Large intestine (tissue), 3 donors: Measurements from ENCODE around the gene MANEAL. TPM values are rescaled to one million over a fixed set of nuclear protein-coding genes. Genes with fewer than 3 reads are reported as not detected.

Source experiments
- DNase-seq, 2 donors: peaks; one replicate each; pipeline versions ENCODE4 v3.0.0 to v3.0.0-alpha.2; 2013
- H3K27ac ChIP-seq: one replicate; pipeline ENCODE4 v1.5.1; 2013; ENCODE audit warnings: low read length
- H3K27me3 ChIP-seq: 2 replicates; pipeline ENCODE4 v1.6.1; 2013; ENCODE audit warnings: low read length; ENCODE audit not compliant: control insufficient read depth, insufficient read depth
- H3K36me3 ChIP-seq: 2 replicates; pipeline ENCODE4 v1.6.1; 2013; ENCODE audit warnings: low read length; ENCODE audit not compliant: control insufficient read depth, insufficient read depth
- H3K4me1 ChIP-seq: one replicate; pipeline ENCODE4 v1.6.1; 2013; ENCODE audit warnings: low read length; ENCODE audit not compliant: control insufficient read depth, insufficient read depth
- H3K4me3 ChIP-seq: one replicate; pipeline ENCODE4 v1.5.1; 2013; ENCODE audit warnings: low read length
- H3K9me3 ChIP-seq: one replicate; pipeline ENCODE4 v1.6.1; 2013; ENCODE audit warnings: mild to moderate bottlenecking, low read depth, low read length, moderate library complexity; ENCODE audit not compliant: control insufficient read depth
- WGBS: methylation state at CpG from one replicate; pipeline ENCODE4 v1.1.5; 2013; ENCODE audit warnings: low lambda C conversion rate; ENCODE audit not compliant: insufficient coverage; 5-methylcytosine and 5-hydroxymethylcytosine counted together
- polyA plus RNA-seq: library from polyadenylated mRNA; unstranded; fragments of 120-200 nt; gene quantifications from one replicate; pipeline ENCODE4 v1.2.1, GENCODE V29; 2013

The MANEAL gene
- polyA plus RNA-seq, 1 donor: 5.6 TPM

DNA sequence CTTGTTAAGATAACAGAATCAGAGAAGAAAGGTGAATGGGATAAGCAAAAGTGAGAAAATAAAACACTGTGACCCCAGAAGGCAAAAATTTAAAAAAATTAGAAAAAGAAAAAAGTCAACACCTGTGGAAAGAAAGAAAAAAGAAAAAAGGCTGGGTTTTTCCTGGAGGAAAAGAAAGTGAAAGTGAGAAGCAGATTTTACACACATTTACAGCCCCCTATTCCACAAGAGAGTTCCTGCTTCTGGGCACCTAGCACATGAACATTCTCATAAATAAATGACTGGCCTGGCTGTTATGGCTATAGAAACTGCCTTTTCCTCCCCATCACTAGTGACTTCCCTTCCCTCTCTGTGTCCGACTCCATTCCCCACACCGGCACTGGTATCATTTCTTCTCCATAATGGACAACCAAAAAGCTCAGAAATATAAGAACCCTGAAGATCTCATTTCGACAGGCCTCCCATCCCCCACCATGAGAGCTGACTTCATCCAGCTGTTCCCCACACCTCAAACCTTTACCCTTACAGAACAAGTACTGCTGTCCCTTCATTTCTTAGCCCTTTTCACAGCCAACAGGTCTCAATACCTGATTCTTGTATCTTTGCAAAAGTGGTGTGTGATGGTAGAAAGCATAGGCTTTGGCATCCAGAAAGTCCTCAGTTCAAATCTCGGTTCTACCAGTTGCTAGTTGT, 53.1 kb downstream of the MANEAL start:
- H3K36me3 ChIP-seq: peaks cover 13% of the 10 kb centered on the region
- H3K27ac ChIP-seq: no peak overlapping the region
- no peaks in the 10 kb centered on the region for H3K27me3 ChIP-seq
- H3K4me1 ChIP-seq: peaks cover 5% of the 10 kb centered on the region
- no peaks in the 10 kb centered on the region for H3K9me3 ChIP-seq
- H3K4me3 ChIP-seq: no peak overlapping the region
- no CpG with 5 or more reads among the region's 4 CpGs for WGBS
- DNase-seq: peak in 1 of 2 donors; percentile 46

DNA sequence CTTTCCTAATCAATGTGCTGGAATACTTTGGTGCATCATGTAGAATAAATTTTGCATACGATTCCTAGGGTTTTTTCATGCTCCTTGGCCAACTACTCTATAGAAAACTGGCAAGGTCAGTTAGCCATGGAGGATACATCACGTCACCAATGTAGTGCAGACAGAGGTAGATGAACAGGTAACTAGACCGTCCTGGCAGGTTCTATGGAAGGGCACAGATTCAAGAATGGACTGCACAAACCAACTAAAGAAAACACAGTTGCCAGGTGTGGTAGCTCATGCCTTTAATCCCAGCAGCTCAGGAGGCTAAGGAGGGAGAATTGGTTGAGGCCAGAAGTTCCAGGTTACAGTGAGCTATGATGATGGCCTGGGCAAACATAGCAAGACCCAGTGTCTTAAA, 55.8 kb downstream of the MANEAL start:
- Histone ChIP-seq H3K9me3 (no peaks in the 10 kb centered on the region), H3K36me3 (peaks cover 19% of the 10 kb centered on the region), H3K27ac (no peak overlapping the region), H3K4me1 (peaks cover 5% of the 10 kb centered on the region), H3K27me3 (no peaks in the 10 kb centered on the region), H3K4me3 (no peak overlapping the region)
- 100% methylated on average over 1 of the region's 3 CpGs for WGBS
- DNase-seq: no peak

DNA sequence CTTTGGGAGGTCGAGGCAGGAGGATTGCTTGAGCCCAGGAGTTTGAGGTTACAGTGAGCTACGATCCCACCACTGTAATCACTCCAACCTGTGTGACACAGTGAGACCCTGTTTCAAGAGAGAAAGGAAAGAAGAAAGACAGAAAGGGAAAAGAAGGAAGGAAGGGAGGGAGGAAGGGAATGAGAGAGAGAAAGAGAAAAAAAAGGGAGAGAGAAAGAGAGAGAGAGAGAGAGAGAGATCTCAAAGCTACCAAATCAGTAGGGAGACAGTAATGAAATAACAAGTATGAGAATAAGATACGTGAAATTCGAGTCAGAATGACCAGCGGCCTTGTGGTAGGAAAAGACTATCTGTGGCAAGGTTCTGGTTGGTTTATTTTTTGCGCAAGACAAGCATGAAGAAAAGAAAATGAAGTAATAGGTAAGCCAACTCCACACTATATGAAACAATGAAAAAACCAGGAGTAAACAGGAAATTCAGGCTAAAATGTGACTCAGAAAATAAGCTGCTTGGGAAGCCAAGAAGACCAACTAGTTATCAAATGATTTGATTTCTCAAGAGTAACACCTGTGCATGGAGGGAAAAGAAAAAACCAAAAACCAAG, 56.8 kb downstream of the MANEAL start:
- Histone ChIP-seq H3K27me3 (no peaks in the 10 kb centered on the region), H3K27ac (no peak overlapping the region), H3K36me3 (peaks cover 20% of the 10 kb centered on the region), H3K4me1 (peaks cover 5% of the 10 kb centered on the region), H3K4me3 (no peak overlapping the region), H3K9me3 (no peaks in the 10 kb centered on the region)
- WGBS: 100% methylated on average over 4 of the region's 6 CpGs
- no peak for DNase-seq

Other genes with a start within 250 kb of the MANEAL start
- 10.9 TPM for gene SNIP1, start 239.6 kb upstream of the MANEAL start, polyA plus RNA-seq
- 40.6 TPM for gene DNALI1, start 236.9 kb upstream of the MANEAL start, polyA plus RNA-seq
- 56.9 TPM for gene GNL2, start 197.9 kb upstream of the MANEAL start, polyA plus RNA-seq
- gene RSPO1, start 159.0 kb upstream of the MANEAL start, polyA plus RNA-seq: 2.2 TPM
- 10.1 TPM for gene CDCA8, start 101.3 kb upstream of the MANEAL start, polyA plus RNA-seq
- 1.2 TPM for gene EPHA10, start 28.7 kb upstream of the MANEAL start, polyA plus RNA-seq
- 35.2 TPM for gene C1orf122, start 13.9 kb downstream of the MANEAL start, polyA plus RNA-seq
- 14.7 TPM for gene YRDC, start 14.4 kb downstream of the MANEAL start, polyA plus RNA-seq
- gene MTF1, start 65.7 kb downstream of the MANEAL start, polyA plus RNA-seq: 6.0 TPM
- 18.8 TPM for gene INPP5B, start 153.2 kb downstream of the MANEAL start, polyA plus RNA-seq
- gene SF3A3, start 196.2 kb downstream of the MANEAL start, polyA plus RNA-seq: 49.9 TPM
- 11.3 TPM for gene FHL3, start 211.7 kb downstream of the MANEAL start, polyA plus RNA-seq
- 39.0 TPM for gene UTP11, start 218.9 kb downstream of the MANEAL start, polyA plus RNA-seq